B cell (primary cell): ENCODE data around the gene WFS1. TPM values are rescaled to one million over a fixed set of nuclear protein-coding genes. Genes with fewer than 3 reads are reported as not detected.

Source experiments
- ATAC-seq: fragments of 200-7000 bp; cut with Tn5 transposase; one replicate; pipeline ENCODE4 v1.10.0; 2021; ENCODE audit warnings: low read depth, mild to moderate bottlenecking, moderate number of reproducible peaks, moderate library complexity
- CTCF ChIA-PET: fragments of 350-600 bp; sonication (Branson Sonifier 250); formaldehyde crosslinking; loops from one replicate; lab custom pipeline; 2021; ENCODE audit warnings: antibody characterized with exemption, inconsistent platforms; lab: Charles Lee
- POLR2A ChIA-PET: fragments of 350-600 bp; sonication (Branson Sonifier 250); formaldehyde crosslinking; loops from one replicate; lab custom pipeline; 2021; ENCODE audit warnings: antibody characterized with exemption; lab: Charles Lee
- DNase-seq: peaks from one replicate; pipeline ENCODE4 v3.0.0; 2013
- H2AFZ ChIP-seq: 2 replicates; pipeline ENCODE4 v1.6.1; 2012; ENCODE audit warnings: mild to moderate bottlenecking, low read depth, low read length; ENCODE audit not compliant: insufficient read depth, poor library complexity, severe bottlenecking
- H3K27ac ChIP-seq, 2 donors: 1 replicate in 1 of 2; 2 replicates in 1 of 2; pipeline ENCODE4 v1.5.1; 2012 to 2013; ENCODE audit warnings: low read length in 2 of 2, mild to moderate bottlenecking in 2 of 2, moderate library complexity in 1 of 2
- H3K27me3 ChIP-seq, 4 experiments: fragments of 200-600 bp in 1 of 4; sonication (generic) in 1 of 4; replicated peaks in 1 of 4; 1 replicate in 2 of 4; 2 replicates in 2 of 4; pipeline versions ENCODE4 v1.6.1 to v1.7.0; 2013 to 2016; ENCODE audit warnings: low read length in 3 of 4, mild to moderate bottlenecking in 2 of 4, mixed read lengths in 1 of 4, moderate library complexity in 1 of 4; ENCODE audit not compliant: insufficient read depth in 4 of 4, control insufficient read depth in 3 of 4; ENCODE audit errors: control extremely low read depth in 1 of 4
- H3K36me3 ChIP-seq, 2 experiments: replicated peaks in 1 of 2; 1 replicate in 1 of 2; 2 replicates in 1 of 2; pipeline versions ENCODE4 v1.6.1 to v1.7.1; 2013; ENCODE audit warnings: low read length in 1 of 2; ENCODE audit not compliant: insufficient read depth in 2 of 2, control insufficient read depth in 1 of 2; ENCODE audit errors: control extremely low read depth in 1 of 2, extremely low read depth in 1 of 2
- H3K4me1 ChIP-seq, 2 donors: fragments of 200-600 bp in 1 of 2; sonication (generic) in 1 of 2; 1 replicate in 1 of 2; 2 replicates in 1 of 2; pipeline versions ENCODE4 v1.5.1 to v1.6.1; 2013 to 2017; ENCODE audit warnings: low read length in 2 of 2; ENCODE audit not compliant: control insufficient read depth in 2 of 2, insufficient read depth in 2 of 2
- H3K4me2 ChIP-seq: replicated peaks from 2 replicates; pipeline ENCODE3; 2012; ENCODE audit warnings: mild to moderate bottlenecking, low read depth, low read length; ENCODE audit not compliant: poor library complexity, severe bottlenecking
- H3K4me3 ChIP-seq, 5 experiments: fragments of 200-600 bp in 1 of 5; sonication (generic) in 1 of 5; 1 replicate in 3 of 5; 2 replicates in 2 of 5; pipeline versions ENCODE4 v1.5.1 to v1.7.0; 2011 to 2016; ENCODE audit warnings: low read length in 4 of 5, mild to moderate bottlenecking in 4 of 5, low read depth in 2 of 5, control low read depth in 1 of 5, moderate library complexity in 1 of 5; ENCODE audit not compliant: insufficient read depth in 1 of 5; ENCODE audit errors: control extremely low read depth in 1 of 5, extremely low read depth in 1 of 5
- H3K79me2 ChIP-seq: fragments of 200-600 bp; sonication (generic); one replicate; pipeline ENCODE4 v1.6.0; 2016; ENCODE audit warnings: low read length; ENCODE audit not compliant: control insufficient read depth, insufficient read depth
- H3K9ac ChIP-seq: fragments of 200-600 bp; sonication (generic); 2 replicates; pipeline ENCODE4 v1.6.1; 2017; ENCODE audit warnings: mild to moderate bottlenecking, low read length, moderate library complexity
- H3K9me3 ChIP-seq, 3 donors: one replicate each; pipeline versions ENCODE4 v1.6.1 to v1.7.1; 2013; ENCODE audit warnings: low read length in 2 of 3; ENCODE audit not compliant: control insufficient read depth in 2 of 3, insufficient read depth in 1 of 3; ENCODE audit errors: control extremely low read depth in 1 of 3
- H4K20me1 ChIP-seq: 2 replicates; pipeline ENCODE4 v1.6.0; 2012; ENCODE audit warnings: mild to moderate bottlenecking, low read length; ENCODE audit not compliant: insufficient read depth, control insufficient read depth, poor library complexity, severe bottlenecking
- H3K27ac Mint-ChIP-seq: one replicate; pipeline ENCODE4 v1.8.0; 2021; ENCODE audit warnings: mixed read lengths
- H3K27me3 Mint-ChIP-seq: one replicate; pipeline ENCODE4 v1.8.0; 2021; ENCODE audit warnings: mixed read lengths
- H3K4me1 Mint-ChIP-seq: one replicate; pipeline ENCODE4 v1.8.0; 2021; ENCODE audit warnings: mixed read lengths
- H3K4me3 Mint-ChIP-seq: one replicate; pipeline ENCODE4 v1.8.0; 2021; ENCODE audit warnings: mixed read lengths
- H3K9me3 Mint-ChIP-seq: one replicate; pipeline ENCODE4 v1.8.0; 2022; ENCODE audit warnings: mixed read lengths; ENCODE audit not compliant: insufficient read depth
- EZH2 ChIP-seq: IDR thresholded peaks from 2 replicates; pipeline ENCODE4 v1.6.1; 2012; ENCODE audit warnings: borderline replicate concordance, low read depth, mild to moderate bottlenecking, moderate library complexity, low read length; ENCODE audit not compliant: insufficient read depth, poor library complexity, severe bottlenecking
- WGBS: methylation state at CpG from one replicate; pipeline ENCODE4 v1.1.5; 2013; ENCODE audit warnings: missing lambda C conversion rate; ENCODE audit not compliant: insufficient coverage; 5-methylcytosine and 5-hydroxymethylcytosine counted together
- intact Hi-C: fragments of 100-400 bp; cut with micrococcal nuclease; formaldehyde crosslinking; loops from one replicate; pipeline ENCODE4 v1.10.0; 2022
- polyA plus RNA-seq: library from polyadenylated mRNA; depleted of rRNA; stranded (reverse); fragments of >200 nt; gene quantifications from 2 replicates; pipeline ENCODE4 v1.2.3, GENCODE V29; 2012
- total RNA-seq, 2 donors: library from RNA; stranded (reverse); fragments of 120-200 nt in 1 of 2; gene quantifications; 1 replicate in 1 of 2; 2 replicates in 1 of 2; pipeline versions ENCODE4 v1.2.3 to v1.2.4, GENCODE V29; 2013 to 2022
- TF ChIP-seq, protein P1 (sequence below): fragments of 200-600 bp; IDR thresholded peaks from one replicate; pipeline ENCODE4 v1.8.0; 2022; ENCODE audit warnings: antibody characterized with exemption, mild to moderate bottlenecking

Gene WFS1
- total and polyA plus RNA-seq, 2 donors (not counting 1 experiment from before 2014, with no cell fraction given), result 5.8 to 6.7 TPM

GRCh38 chr4:6299875-6300274 lies 30.2 kb downstream of the WFS1 start:
- Mint-ChIP-seq H3K27me3 (no peaks in the 10 kb centered on the region), H3K4me1 (no peaks in the 10 kb centered on the region), H3K4me3 (no peak overlapping the region), H3K27ac (no peak overlapping the region), H3K9me3 (no peaks in the 10 kb centered on the region)
- peaks cover 0 to 4% (median 0%) of the 10 kb centered on the region in 3 donors for H3K9me3 ChIP-seq
- no peaks in the 10 kb centered on the region for H4K20me1 ChIP-seq
- CTCF ChIA-PET, result no interaction called here
- POLR2A ChIA-PET, result no interaction called here
- H3K27ac ChIP-seq, result no peak overlapping the region
- H3K4me1 ChIP-seq, result no peaks in the 10 kb centered on the region
- WGBS, result 92% methylated on average over 7 of the region's 12 CpGs
- H3K4me3 ChIP-seq, result no peak overlapping the region
- TF ChIP-seq, protein P1, sequence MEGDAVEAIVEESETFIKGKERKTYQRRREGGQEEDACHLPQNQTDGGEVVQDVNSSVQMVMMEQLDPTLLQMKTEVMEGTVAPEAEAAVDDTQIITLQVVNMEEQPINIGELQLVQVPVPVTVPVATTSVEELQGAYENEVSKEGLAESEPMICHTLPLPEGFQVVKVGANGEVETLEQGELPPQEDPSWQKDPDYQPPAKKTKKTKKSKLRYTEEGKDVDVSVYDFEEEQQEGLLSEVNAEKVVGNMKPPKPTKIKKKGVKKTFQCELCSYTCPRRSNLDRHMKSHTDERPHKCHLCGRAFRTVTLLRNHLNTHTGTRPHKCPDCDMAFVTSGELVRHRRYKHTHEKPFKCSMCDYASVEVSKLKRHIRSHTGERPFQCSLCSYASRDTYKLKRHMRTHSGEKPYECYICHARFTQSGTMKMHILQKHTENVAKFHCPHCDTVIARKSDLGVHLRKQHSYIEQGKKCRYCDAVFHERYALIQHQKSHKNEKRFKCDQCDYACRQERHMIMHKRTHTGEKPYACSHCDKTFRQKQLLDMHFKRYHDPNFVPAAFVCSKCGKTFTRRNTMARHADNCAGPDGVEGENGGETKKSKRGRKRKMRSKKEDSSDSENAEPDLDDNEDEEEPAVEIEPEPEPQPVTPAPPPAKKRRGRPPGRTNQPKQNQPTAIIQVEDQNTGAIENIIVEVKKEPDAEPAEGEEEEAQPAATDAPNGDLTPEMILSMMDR, result no peak
- TF ChIP-seq EZH2, result no peak
- intact Hi-C loops, result no loop called here
- H3K36me3 ChIP-seq, result no peaks in the 10 kb centered on the region
- H3K9ac ChIP-seq, result no peak overlapping the region
- H3K4me2 ChIP-seq, result no peak overlapping the region
- DNase-seq (no peak), ATAC-seq (no peak)
- H3K79me2 ChIP-seq, result no peaks in the 10 kb centered on the region
- H3K27me3 ChIP-seq, result no peaks in the 10 kb centered on the region
- no peak overlapping the region for H2AFZ ChIP-seq

DNA sequence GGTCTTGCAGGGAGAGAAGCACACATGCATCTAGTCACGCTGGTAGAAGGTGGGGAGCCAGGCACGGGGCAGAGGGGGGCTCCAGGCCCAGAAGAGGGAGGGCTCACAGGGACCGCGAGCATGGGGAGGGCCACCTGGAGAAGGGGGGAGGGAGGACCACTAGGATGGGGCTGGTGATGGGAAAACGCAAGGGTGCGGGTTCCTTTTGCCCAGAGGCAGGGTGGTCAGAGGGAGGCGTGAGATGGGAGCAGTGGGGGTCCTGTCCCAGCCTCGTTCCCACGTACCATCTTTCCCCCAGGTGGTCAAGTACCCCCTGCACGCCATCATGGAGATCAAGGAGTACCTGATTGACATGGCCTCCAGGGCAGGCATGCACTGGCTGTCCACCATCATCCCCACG lies 30.7 kb downstream of the WFS1 start:
- H4K20me1 ChIP-seq, result no peaks in the 10 kb centered on the region
- no peak overlapping the region for H3K9ac ChIP-seq
- 89% methylated on average over 9 of the region's 11 CpGs for WGBS
- Mint-ChIP-seq H3K4me1 (no peaks in the 10 kb centered on the region), H3K27me3 (peaks cover under 1% of the 10 kb centered on the region), H3K4me3 (no peak overlapping the region), H3K9me3 (no peaks in the 10 kb centered on the region), H3K27ac (no peak overlapping the region)
- no peaks in the 10 kb centered on the region for H3K4me1 ChIP-seq
- ChIA-PET CTCF (no interaction called here), POLR2A (no interaction called here)
- H3K4me2 ChIP-seq, result no peak overlapping the region
- no peak overlapping the region for H3K4me3 ChIP-seq
- H2AFZ ChIP-seq, result no peak overlapping the region
- H3K79me2 ChIP-seq, result no peaks in the 10 kb centered on the region
- ATAC-seq, result no peak
- H3K36me3 ChIP-seq, result no peaks in the 10 kb centered on the region
- H3K9me3 ChIP-seq, result peaks cover 0 to 4% (median 0%) of the 10 kb centered on the region in 3 donors
- H3K27me3 ChIP-seq, result no peaks in the 10 kb centered on the region
- H3K27ac ChIP-seq, result no peak overlapping the region
- TF ChIP-seq EZH2, result no peak
- TF ChIP-seq, protein P1, result no peak
- no peak for DNase-seq
- intact Hi-C loops, result no loop called here
